Liver (tissue), 9 donors: ENCODE data around the gene FBXO10. TPM values are rescaled to one million over a fixed set of nuclear protein-coding genes. Genes with fewer than 3 reads are reported as not detected.

Experiments
- DNase-seq: peaks from one replicate; pipeline ENCODE4 v3.0.0-alpha.2; 2017; ENCODE audit warnings: low spot score
- H3K27ac ChIP-seq, 2 donors: one replicate each; pipeline ENCODE4 v1.7.0; 2013; ENCODE audit warnings: inconsistent platforms in 2 of 2, low read length in 2 of 2, control low read depth in 1 of 2, low read depth in 1 of 2, mild to moderate bottlenecking in 1 of 2
- H3K27me3 ChIP-seq, 4 donors: one replicate each; pipeline versions ENCODE4 v1.6.1 to v1.7.0; 2013; ENCODE audit warnings: low read length in 3 of 4, inconsistent platforms in 1 of 4, mild to moderate bottlenecking in 1 of 4, moderate library complexity in 1 of 4; ENCODE audit not compliant: control insufficient read depth in 4 of 4, insufficient read depth in 4 of 4
- H3K36me3 ChIP-seq, 4 donors: one replicate each; pipeline versions ENCODE4 v1.6.1 to v1.7.0; 2013; ENCODE audit warnings: low read length in 3 of 4, mild to moderate bottlenecking in 3 of 4, low read depth in 1 of 4, moderate library complexity in 1 of 4; ENCODE audit not compliant: control insufficient read depth in 4 of 4, insufficient read depth in 3 of 4
- H3K4me1 ChIP-seq, 4 donors: one replicate each; pipeline versions ENCODE4 v1.6.1 to v1.7.0; 2013; ENCODE audit warnings: low read length in 3 of 4, mild to moderate bottlenecking in 3 of 4, moderate library complexity in 1 of 4; ENCODE audit not compliant: control insufficient read depth in 4 of 4, insufficient read depth in 4 of 4
- H3K4me3 ChIP-seq, 3 donors: one replicate each; pipeline versions ENCODE4 v1.6.1 to v1.7.0; 2013; ENCODE audit warnings: low read length in 3 of 3, control low read depth in 1 of 3, low read depth in 1 of 3, mild to moderate bottlenecking in 1 of 3
- H3K9ac ChIP-seq, 2 donors: one replicate each; pipeline ENCODE4 v1.7.0; 2013; ENCODE audit warnings: low read length in 2 of 2, mild to moderate bottlenecking in 2 of 2, moderate library complexity in 2 of 2, control low read depth in 1 of 2, low read depth in 1 of 2
- H3K9me3 ChIP-seq, 4 donors: one replicate each; pipeline versions ENCODE4 v1.6.1 to v1.7.0; 2013; ENCODE audit warnings: low read length in 3 of 4; ENCODE audit not compliant: control insufficient read depth in 4 of 4
- EGR1 ChIP-seq, 2 donors: IDR thresholded peaks; 2 replicates each; pipeline ENCODE4 v1.6.1; 2016 to 2018; ENCODE audit warnings: antibody characterized with exemption in 2 of 2, low read depth in 2 of 2
- FOXA1 ChIP-seq: IDR thresholded peaks from 2 replicates; pipeline ENCODE4 v1.6.1; 2016; ENCODE audit warnings: antibody characterized with exemption
- FOXA2 ChIP-seq: IDR thresholded peaks from 2 replicates; pipeline ENCODE4 v1.6.1; 2016; ENCODE audit warnings: antibody characterized with exemption
- GABPA ChIP-seq, 2 donors: IDR thresholded peaks in 1 of 2; conservative IDR thresholded peaks in 1 of 2; 2 replicates each; pipeline ENCODE4 v1.6.1; 2016; ENCODE audit warnings: antibody characterized with exemption in 2 of 2, mild to moderate bottlenecking in 1 of 2, moderate library complexity in 1 of 2
- HNF4A ChIP-seq, 2 donors: conservative IDR thresholded peaks; 2 replicates each; pipeline ENCODE4 v1.6.1; 2016; ENCODE audit warnings: antibody characterized with exemption in 2 of 2, mild to moderate bottlenecking in 2 of 2
- HNF4G ChIP-seq: IDR thresholded peaks from 2 replicates; pipeline ENCODE4 v1.6.1; 2016; ENCODE audit warnings: antibody characterized with exemption
- JUND ChIP-seq, 2 donors: IDR thresholded peaks; 2 replicates each; pipeline ENCODE4 v1.6.1; 2016; ENCODE audit warnings: antibody characterized with exemption in 2 of 2
- NR2F2 ChIP-seq: IDR thresholded peaks from 2 replicates; pipeline ENCODE4 v1.6.1; 2016; ENCODE audit warnings: antibody characterized with exemption
- RAD21 ChIP-seq, 2 donors: IDR thresholded peaks; 2 replicates each; pipeline ENCODE4 v1.6.1; 2016; ENCODE audit warnings: antibody characterized with exemption in 2 of 2, mild to moderate bottlenecking in 2 of 2
- RXRA ChIP-seq, 2 donors: IDR thresholded peaks; 2 replicates each; pipeline ENCODE4 v1.6.1; 2017 to 2018; ENCODE audit warnings: antibody characterized with exemption in 2 of 2, mild to moderate bottlenecking in 1 of 2
- SP1 ChIP-seq: IDR thresholded peaks from 2 replicates; pipeline ENCODE4 v1.6.1; 2018; ENCODE audit warnings: antibody characterized with exemption, mild to moderate bottlenecking
- TAF1 ChIP-seq: conservative IDR thresholded peaks from 2 replicates; pipeline ENCODE4 v1.6.1; 2016; ENCODE audit warnings: antibody characterized with exemption, mild to moderate bottlenecking
- YY1 ChIP-seq: IDR thresholded peaks from 2 replicates; pipeline ENCODE4 v1.6.1; 2016; ENCODE audit warnings: antibody characterized with exemption, mild to moderate bottlenecking
- WGBS: extraction: QIAGEN DNeasy Blood & Tissue Kit; methylation state at CpG from one replicate; pipeline ENCODE4 v1.1.7; 2013; 5-methylcytosine and 5-hydroxymethylcytosine counted together
- polyA plus RNA-seq, 2 donors: library from polyadenylated mRNA; stranded (reverse) in 1 of 2; unstranded in 1 of 2; fragments of 200-250 nt in 1 of 2; fragments of >200 nt in 1 of 2; fragmentation: Nextera tagmentation in 1 of 2; extraction: Ambion mirVana in 1 of 2; gene quantifications; one replicate each; pipeline versions ENCODE4 v1.2.1 to v1.2.3, GENCODE V29; 2013 to 2015
- total RNA-seq, 2 donors: library from RNA; depleted of rRNA; stranded (reverse); fragments of >200 nt; gene quantifications; one replicate each; pipeline ENCODE4 v1.2.3, GENCODE V29; 2014
- TF ChIP-seq, protein P1 (sequence below): IDR thresholded peaks from 2 replicates; pipeline ENCODE4 v1.6.1; 2016; ENCODE audit warnings: antibody characterized with exemption
- TF ChIP-seq, protein P2 (sequence below): IDR thresholded peaks from 2 replicates; pipeline ENCODE4 v1.6.1; 2016; ENCODE audit warnings: antibody characterized with exemption
- TF ChIP-seq, protein P3 (sequence below): fragments of 150-350 bp; IDR thresholded peaks from 2 replicates; pipeline ENCODE4 v1.5.1; 2017; ENCODE audit warnings: improper control_type of control experiment, low read depth, low read length; ENCODE audit not compliant: missing input control
- TF ChIP-seq, protein P4 (sequence below): IDR thresholded peaks from 2 replicates; pipeline ENCODE4 v1.6.1; 2016; ENCODE audit warnings: antibody characterized with exemption
- TF ChIP-seq, protein P5 (sequence below): IDR thresholded peaks from 2 replicates; pipeline ENCODE4 v1.6.1; 2016; ENCODE audit warnings: antibody characterized with exemption, mild to moderate bottlenecking
- donor health status: healthy.
- donor health status: healthy.
- donor health status: healthy.
- donor health status: healthy.
- donor health status: healthy.

Gene FBXO10
- total and polyA plus RNA-seq, 4 donors, result 1.3 to 5.5 (median 4.1) TPM

DNA sequence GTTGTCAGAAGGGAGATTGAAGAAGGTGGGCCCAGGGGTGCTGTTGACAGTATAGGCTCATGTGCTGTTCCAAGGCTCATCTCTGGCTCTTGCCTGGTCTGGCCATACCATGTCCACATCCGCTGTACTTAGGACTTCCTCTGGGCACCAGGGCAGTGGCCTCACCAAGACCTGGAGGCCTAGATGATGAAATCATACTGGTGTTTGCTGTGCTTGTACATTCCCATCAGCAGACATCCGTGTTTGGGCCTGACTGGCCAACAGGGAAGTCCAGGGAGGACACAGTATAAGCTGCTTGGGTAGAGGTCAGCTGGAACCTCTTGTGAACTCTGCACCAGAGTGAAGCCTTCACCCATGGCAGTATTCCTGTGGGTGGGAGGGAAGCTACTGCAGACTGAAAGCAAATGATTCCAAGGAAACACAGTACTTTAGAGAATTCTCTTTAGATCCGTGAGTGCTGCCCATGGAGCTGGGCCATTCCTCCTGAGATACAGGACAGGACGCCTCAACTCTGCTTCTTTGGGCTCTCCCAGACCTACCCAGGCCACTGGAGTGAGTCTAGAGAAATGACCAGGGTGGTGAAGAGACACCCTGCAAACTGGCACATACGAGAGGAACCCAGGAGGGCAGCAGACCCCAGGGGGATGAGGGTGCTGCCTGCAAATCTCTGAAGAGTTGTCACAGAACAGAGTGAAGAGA is 67.9 kb downstream of the FBXO10 start:
- H3K4me1 ChIP-seq, result peaks cover 15 to 34% (median 21%) of the 10 kb centered on the region in 4 donors
- DNase-seq, result peak; percentile 44
- no peaks in the 10 kb centered on the region for H3K27me3 ChIP-seq
- H3K9me3 ChIP-seq, result no peaks in the 10 kb centered on the region
- H3K27ac ChIP-seq, result peak overlapping the region; percentile 85 to 87
- peaks cover 2 to 9% (median 6%) of the 10 kb centered on the region in 4 donors for H3K36me3 ChIP-seq
- no peak overlapping the region for H3K9ac ChIP-seq
- peak; percentile 88 for TF ChIP-seq FOXA2
- TF ChIP-seq, protein P1, sequence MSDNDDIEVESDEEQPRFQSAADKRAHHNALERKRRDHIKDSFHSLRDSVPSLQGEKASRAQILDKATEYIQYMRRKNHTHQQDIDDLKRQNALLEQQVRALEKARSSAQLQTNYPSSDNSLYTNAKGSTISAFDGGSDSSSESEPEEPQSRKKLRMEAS, result peak; percentile 99
- peak; percentile 99 to 100 for TF ChIP-seq RXRA (IDR thresholded peaks at IDR 0.05)
- TF ChIP-seq HNF4G, result peak; percentile 95
- TF ChIP-seq, protein P2, sequence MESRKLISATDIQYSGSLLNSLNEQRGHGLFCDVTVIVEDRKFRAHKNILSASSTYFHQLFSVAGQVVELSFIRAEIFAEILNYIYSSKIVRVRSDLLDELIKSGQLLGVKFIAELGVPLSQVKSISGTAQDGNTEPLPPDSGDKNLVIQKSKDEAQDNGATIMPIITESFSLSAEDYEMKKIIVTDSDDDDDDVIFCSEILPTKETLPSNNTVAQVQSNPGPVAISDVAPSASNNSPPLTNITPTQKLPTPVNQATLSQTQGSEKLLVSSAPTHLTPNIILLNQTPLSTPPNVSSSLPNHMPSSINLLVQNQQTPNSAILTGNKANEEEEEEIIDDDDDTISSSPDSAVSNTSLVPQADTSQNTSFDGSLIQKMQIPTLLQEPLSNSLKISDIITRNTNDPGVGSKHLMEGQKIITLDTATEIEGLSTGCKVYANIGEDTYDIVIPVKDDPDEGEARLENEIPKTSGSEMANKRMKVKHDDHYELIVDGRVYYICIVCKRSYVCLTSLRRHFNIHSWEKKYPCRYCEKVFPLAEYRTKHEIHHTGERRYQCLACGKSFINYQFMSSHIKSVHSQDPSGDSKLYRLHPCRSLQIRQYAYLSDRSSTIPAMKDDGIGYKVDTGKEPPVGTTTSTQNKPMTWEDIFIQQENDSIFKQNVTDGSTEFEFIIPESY, result peak; percentile 94
- TF ChIP-seq TAF1, result peak; percentile 17
- TF ChIP-seq, protein P3, sequence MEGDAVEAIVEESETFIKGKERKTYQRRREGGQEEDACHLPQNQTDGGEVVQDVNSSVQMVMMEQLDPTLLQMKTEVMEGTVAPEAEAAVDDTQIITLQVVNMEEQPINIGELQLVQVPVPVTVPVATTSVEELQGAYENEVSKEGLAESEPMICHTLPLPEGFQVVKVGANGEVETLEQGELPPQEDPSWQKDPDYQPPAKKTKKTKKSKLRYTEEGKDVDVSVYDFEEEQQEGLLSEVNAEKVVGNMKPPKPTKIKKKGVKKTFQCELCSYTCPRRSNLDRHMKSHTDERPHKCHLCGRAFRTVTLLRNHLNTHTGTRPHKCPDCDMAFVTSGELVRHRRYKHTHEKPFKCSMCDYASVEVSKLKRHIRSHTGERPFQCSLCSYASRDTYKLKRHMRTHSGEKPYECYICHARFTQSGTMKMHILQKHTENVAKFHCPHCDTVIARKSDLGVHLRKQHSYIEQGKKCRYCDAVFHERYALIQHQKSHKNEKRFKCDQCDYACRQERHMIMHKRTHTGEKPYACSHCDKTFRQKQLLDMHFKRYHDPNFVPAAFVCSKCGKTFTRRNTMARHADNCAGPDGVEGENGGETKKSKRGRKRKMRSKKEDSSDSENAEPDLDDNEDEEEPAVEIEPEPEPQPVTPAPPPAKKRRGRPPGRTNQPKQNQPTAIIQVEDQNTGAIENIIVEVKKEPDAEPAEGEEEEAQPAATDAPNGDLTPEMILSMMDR, result no peak
- TF ChIP-seq, protein P4, sequence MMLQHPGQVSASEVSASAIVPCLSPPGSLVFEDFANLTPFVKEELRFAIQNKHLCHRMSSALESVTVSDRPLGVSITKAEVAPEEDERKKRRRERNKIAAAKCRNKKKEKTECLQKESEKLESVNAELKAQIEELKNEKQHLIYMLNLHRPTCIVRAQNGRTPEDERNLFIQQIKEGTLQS, result peak; percentile 97
- peak; percentile 98 for TF ChIP-seq SP1
- TF ChIP-seq, protein P5, sequence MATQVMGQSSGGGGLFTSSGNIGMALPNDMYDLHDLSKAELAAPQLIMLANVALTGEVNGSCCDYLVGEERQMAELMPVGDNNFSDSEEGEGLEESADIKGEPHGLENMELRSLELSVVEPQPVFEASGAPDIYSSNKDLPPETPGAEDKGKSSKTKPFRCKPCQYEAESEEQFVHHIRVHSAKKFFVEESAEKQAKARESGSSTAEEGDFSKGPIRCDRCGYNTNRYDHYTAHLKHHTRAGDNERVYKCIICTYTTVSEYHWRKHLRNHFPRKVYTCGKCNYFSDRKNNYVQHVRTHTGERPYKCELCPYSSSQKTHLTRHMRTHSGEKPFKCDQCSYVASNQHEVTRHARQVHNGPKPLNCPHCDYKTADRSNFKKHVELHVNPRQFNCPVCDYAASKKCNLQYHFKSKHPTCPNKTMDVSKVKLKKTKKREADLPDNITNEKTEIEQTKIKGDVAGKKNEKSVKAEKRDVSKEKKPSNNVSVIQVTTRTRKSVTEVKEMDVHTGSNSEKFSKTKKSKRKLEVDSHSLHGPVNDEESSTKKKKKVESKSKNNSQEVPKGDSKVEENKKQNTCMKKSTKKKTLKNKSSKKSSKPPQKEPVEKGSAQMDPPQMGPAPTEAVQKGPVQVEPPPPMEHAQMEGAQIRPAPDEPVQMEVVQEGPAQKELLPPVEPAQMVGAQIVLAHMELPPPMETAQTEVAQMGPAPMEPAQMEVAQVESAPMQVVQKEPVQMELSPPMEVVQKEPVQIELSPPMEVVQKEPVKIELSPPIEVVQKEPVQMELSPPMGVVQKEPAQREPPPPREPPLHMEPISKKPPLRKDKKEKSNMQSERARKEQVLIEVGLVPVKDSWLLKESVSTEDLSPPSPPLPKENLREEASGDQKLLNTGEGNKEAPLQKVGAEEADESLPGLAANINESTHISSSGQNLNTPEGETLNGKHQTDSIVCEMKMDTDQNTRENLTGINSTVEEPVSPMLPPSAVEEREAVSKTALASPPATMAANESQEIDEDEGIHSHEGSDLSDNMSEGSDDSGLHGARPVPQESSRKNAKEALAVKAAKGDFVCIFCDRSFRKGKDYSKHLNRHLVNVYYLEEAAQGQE, result peak; percentile 56
- peak; percentile 43 to 73 for TF ChIP-seq RAD21 (IDR thresholded peaks at IDR 0.05)
- TF ChIP-seq YY1, result peak; percentile 83
- peak; percentile 92 for TF ChIP-seq FOXA1
- peak; percentile 76 for TF ChIP-seq NR2F2
- peak; percentile 88 to 96 for TF ChIP-seq JUND (IDR thresholded peaks at IDR 0.05)
- peak; percentile 96 to 98 for TF ChIP-seq HNF4A (conservative IDR thresholded peaks at IDR 0.05)
- peak; percentile 56 to 94 for TF ChIP-seq EGR1 (IDR thresholded peaks at IDR 0.05; ENCODE audit: low read depth in 2 of 2)
- peak in 1 of 2 donors; percentile 84 for TF ChIP-seq GABPA (IDR thresholded peaks at IDR 0.05 in 1 of 2, conservative IDR thresholded peaks at IDR 0.05 in 1 of 2)
- peak overlapping the region in 1 of 3 donors; percentile 8 for H3K4me3 ChIP-seq
- WGBS, result 43% methylated on average over 5 of the region's 5 CpGs
